Hindlimb muscle (tissue), 1 donor: Measurements from ENCODE around the gene RBP7. TPM values are rescaled to one million over a fixed set of nuclear protein-coding genes. Genes with fewer than 3 reads are reported as not detected.
"Not testable (repeated sequence)": the region's sequence is repeated elsewhere in the genome, so short reads cannot be mapped to it uniquely, and the experiment has no call there.

ENCODE experiments used
- DNase-seq: peaks from one replicate; pipeline ENCODE4 v3.0.0-alpha.2; 2013
- polyA plus RNA-seq: library from polyadenylated mRNA; unstranded; fragments of 120-200 nt; gene quantifications from one replicate; pipeline ENCODE4 v1.2.1, GENCODE V29; 2013; ENCODE audit not compliant: insufficient read length

Gene RBP7
- polyA plus RNA-seq, result 5.7 TPM

DNA sequence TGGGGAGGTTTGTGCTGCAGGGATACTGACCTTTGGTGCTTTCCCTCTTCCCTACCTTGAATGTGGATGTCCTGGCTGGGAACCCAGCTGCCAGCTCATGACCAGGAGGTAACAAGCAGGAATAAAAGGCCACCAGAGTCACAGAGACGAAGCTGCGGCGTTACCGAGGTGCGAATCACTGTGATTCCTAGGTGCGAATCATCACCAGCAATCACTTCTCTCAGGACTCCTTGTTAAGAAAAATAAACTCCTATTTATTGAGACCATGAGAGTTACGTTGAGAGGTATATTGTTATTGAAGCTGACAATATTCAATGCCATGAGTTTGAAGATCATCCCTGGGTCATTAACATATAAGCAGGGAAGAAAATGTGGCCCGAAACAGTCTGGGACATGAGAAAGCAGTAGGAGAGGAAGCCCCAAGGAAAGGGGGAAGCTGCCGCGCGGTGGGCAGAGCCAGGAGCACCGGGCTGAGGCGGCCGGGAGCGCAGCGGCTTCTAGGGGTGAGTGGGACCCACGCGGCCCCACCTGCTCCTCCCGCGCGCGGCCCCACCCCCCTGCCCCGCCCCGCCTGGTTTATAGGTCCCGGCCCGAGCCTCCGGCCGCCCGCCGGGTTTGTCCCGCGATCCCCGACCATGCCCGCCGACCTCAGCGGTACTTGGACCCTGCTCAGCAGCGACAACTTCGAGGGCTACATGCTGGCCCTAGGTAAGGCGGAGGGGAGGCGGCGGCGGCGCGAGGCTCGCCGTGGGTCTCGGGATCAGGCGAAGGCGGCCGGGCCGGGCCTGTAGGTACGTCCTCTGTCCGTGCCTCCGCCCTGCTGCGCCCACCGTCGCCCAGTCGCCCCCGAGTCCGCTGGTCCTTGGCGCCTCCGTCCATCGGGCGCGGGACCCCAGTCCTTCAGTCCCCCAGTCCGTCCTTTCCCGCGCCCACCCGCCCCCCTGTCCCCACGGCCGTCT, at the start of gene RBP7:
RBP7 (plus strand) TSS at position 605 of the 959 bp plus-strand sequence; CDS start at position 636, 31 bp downstream.
- peak; percentile 6 for DNase-seq

DNA sequence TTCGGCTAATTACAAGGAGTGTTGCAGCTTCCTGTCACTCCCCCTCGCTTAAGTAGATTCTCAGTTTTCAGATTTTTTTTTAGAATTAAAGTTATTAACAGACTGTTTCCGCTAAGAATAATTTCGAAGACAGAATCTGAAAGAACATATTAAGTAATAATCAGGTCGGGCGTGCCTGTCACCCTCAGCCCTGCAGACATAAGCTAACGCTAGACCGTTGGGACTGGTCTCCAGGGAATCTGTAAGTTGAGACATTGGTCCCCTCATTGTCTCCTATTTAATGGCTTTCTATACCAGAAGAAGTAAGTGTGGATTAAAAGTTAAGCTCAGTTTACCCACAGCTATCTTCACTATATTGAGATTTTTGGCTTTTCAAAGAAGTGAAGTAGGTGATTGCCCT, 39.3 kb upstream of the RBP7 start:
- no peak for DNase-seq

DNA sequence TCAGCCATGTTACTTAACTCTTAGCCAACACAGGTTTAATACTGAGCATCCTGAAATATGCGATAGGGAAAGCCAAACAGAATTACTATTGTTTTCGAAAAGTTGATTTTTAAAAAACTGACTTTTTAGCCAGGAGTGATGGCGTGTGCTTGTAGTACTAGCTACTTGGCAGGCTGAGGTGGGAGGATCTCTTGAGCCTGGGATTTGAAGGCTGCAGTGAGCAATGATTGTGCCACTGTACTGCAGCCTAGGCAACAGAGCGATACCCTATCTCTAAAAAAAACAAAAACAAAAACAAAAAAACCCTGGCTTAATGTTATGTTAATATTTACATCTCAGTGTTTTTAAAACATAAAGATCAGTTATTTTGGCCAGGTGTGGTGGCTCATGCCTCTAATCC, 37.0 kb upstream of the RBP7 start:
- DNase-seq, result no peak

DNA sequence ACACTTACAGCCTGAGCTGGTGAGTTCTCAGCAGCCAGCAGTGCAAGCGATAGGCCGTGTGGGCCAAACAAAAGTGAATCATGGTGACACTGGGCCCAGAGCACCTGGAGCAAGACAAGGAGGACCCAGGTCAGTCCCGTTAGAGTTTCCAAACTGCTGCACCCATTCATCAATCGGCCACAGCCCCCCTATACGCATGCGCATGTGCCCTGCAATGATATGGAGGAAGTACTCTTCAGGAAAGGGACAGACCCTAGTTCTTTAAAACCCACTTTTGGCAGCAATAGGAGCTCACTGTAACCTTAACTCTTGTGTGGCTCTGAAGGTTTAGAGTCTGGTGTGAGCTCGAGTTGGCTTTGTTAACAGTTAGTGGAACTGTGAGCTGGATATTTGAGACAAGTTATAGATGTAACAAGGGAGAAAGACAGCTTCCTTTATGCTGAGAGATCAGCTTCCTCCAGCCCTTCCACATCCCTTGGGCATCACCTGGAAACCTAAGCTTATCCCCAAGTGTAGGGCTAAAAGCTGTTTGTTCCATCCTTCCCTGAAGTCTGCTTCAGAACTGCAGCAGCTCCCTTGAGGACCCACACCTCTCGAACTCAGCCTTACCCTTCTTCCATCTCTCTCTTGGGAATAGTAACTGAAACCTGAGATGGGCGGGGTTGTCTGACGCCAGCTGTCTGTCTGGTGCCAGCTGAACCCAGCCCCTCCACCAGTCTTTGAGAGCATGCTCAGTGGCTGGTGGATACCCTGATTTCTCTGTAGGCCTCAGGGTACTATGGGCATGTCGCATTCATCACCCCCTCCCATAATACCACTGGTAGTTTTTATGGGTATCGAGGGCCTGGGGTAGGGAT, 36.1 kb upstream of the RBP7 start:
- DNase-seq, result no peak

DNA sequence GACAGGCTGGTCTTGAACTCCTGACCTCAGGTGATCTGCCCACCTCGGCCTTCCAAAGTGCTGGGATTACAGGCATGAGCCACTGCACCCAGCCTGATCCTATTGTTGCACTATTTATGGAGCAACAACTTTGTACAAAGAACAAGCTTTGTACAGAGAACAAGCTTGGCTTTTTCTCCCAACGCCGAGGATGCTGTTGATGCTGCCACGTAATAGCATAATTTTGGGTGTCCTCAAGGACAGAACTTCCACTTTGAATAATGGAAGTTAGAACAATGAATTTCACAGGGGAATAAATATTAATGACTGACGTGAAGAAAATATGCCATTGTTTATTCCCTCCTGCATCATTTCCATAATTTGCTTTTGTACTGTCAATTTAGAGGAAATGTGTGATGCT, 12.8 kb upstream of the RBP7 start:
- DNase-seq, result no peak

DNA sequence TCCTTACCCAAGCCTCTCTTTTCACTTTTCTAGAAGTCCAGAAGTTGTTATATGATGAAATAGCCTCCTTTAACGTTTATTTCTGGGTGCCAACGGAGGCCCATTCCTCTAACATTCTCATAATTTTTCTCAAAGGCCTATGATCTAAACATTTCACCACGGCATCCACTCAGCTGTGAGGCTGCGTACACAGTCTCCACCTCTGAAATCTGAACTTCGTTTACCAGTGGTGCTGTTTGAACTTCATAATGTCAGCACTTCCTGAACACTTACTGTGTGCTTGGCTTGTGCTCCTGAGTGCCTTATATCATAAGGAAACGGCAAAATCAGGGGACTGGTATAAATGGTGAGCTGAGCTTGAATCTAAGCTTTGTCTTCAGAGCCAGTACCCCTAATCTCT, 12.0 kb upstream of the RBP7 start:
- no peak for DNase-seq

DNA sequence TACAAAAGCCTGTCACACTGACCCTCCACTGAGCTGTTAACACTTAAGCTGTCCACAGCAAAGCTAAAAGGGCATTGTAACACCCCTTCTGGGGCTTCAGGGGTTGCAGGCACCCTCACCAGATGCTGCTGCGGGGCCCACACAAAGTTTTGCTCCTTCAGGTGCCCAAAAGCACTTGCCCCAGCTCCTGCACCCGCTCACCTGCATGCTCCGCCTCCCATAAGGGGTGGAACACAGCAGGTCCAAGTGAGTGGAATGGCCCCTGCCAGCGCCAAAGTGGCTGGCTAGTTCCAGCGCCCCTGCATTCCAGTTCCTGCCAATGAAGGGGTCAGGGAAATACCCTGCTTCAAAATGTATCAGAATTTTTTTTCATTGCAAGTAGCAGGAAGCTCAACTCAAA, 7.3 kb upstream of the RBP7 start:
- DNase-seq, result no peak

DNA sequence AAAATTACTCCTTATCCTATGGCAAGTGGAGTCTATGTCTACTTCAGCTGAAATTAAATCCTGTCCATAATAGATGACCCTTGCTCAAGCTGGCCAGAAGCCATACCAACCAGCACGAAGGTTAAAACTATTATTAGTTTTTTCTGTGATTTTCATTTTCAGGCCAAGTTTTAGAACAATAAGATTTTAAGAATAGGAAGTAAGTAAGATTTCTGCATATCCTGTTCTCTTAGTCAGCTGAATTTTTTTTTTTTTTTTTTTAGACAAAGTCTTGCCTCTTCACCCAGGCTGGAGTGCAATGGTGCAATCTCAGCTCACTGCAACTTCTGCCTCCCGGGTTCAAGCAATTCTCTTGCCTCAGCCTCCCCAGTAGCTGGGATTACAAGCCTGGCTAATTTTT, 6.1 kb upstream of the RBP7 start:
- no peak for DNase-seq

DNA sequence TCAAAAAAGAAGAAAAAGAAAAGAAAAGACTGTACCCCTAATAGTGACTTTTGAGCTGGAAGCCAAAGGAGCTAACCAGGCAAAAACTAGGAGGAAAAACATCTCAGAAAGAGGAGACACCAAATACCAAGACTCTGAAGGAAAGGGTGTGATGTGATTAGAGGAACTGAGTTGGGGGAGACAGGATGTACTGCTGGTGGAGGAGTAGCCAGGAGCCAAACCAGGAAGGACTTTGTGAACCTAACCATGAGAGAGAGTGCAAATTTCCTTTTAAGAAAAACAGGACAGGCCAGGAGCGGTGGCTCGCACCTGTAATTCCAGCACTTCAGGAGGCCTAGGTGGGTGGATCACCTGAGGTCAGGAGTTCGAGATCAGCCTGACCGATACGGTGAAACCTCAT, 4.1 kb upstream of the RBP7 start:
- no peak for DNase-seq

DNA sequence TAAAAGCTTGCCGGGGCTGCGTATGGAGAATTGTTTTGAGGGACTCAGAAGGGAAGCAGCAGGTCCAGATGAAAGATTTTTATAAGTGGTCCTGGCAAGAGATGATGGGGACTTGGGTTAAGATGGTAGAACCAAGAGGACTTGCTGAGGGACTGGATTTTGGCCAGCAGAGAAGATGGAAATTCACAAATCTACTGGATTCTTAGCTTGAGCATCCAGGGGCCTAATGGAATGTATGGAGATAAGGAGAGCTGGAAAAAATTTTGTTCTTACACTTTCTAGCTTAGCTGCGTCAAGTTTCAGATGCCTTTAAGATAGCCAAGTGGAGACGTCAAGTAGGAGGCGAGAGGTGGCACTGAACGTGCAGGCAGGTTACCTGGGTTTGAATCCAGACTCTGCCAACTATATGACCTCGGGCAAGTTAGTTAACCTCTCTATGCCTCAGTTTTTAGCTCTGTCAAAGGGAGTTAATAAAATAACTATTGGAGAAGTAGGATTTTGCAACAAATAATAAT, 3.4 kb upstream of the RBP7 start:
- no peak for DNase-seq

DNA sequence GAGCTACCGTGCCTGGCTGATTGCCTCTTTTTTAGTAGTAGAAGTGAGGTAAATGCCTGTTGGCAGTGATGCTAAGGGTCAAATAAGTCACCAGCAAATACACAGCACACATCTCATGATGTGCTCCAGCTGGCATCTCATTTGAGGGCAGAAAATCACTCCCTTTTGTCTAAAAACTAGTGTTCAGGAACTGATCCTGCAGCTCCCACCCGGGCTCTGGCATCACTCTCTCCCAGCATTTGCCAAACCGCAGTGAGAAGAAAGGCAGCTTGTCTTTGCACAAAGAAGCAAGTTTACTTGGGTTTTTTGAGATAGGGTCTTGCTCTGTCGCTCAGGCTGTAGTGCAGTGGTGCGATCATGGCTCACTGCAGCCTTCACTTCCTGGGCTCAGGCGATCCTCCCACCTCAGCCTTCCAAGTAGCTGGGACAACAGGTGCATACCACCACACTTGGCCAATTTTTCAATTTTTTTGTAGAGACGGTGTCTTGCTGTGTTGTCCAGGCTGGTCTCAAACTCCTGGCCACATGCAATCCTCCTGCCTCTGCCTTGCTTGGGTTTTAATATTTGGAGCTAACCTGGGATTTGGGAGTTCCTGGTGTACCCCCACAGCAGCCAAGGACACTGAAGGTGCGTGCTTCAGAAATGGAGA, 4.1 kb downstream of the RBP7 start:
- DNase-seq, result no peak

DNA sequence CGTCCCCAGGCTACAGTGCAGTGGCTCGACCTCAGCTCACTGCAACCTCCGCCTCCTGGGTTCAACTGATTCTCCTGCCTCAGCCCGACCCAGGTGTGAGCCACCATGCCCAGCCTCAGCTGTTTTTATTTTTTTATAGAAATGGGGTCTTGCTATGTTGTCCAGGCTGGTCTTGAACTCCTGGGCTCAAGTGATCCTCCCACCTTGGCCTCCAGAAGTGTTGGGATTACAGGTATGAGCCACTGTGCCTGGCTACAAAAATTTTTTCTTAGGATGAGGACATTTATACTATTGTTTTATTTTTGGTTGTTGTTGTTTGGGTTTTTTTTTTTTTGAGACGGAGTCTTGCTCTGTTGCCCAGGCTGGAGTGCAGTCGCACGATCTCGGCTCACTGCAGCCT, 8.2 kb downstream of the RBP7 start:
- DNase-seq, result not testable (repeated sequence)

DNA sequence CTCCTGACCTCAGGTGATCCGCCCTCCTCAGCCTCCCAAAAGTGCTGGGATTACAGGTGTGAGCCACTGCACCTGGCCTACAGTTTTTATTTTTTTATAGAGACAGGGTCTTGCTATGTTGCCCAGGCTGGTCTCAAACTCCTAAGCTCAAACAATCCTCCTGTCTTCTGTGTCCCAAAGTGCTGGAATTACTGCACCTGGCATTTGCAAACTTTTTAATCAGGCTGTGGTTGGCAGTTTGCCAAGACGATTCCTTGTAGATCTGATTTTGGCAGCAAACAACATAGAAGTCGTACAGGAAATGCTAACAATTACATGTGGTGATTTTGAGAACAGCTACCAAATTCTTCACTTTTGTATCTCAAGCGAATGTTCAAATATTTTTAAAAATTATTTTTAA, 10.1 kb downstream of the RBP7 start:
- peak; percentile 24 for DNase-seq

DNA sequence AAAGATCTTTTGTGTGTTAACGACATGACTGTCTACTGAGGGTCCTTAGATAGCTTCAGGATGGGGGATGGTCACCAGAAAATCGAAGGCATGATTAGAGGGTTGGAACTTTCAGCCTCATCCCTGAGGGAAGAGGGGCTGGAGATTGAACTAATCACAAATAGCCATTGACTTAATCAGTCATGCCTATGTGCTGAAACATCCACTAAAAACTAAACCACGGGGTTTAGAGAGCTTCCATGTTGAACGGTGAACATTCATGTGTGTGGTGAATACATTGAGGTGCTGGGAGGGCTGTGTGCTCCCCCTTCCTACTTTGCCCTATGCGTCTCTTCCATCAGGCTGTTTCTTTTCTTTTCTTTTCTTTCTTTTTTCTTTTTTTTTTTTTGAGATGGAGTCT, 17.0 kb downstream of the RBP7 start:
- no peak for DNase-seq

DNA sequence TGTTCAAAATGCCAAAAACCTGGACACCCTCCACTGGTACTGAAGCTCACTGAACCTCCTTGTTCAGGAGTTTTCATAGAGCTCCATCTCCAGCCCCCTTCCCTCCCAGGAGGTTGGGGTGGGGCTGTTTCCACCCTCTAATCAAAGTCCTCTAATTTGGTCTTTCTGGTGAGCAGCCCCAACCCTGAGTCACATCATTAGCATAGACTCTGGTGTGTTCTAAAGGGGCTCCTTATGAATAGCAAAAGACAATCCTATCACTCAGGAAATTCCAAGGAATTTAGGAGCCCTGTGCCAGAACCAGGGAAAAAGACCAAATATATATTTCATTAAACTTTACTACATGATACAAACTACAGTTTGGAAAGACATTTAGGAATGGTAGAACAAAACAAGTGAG, 22.5 kb downstream of the RBP7 start:
- no peak for DNase-seq

DNA sequence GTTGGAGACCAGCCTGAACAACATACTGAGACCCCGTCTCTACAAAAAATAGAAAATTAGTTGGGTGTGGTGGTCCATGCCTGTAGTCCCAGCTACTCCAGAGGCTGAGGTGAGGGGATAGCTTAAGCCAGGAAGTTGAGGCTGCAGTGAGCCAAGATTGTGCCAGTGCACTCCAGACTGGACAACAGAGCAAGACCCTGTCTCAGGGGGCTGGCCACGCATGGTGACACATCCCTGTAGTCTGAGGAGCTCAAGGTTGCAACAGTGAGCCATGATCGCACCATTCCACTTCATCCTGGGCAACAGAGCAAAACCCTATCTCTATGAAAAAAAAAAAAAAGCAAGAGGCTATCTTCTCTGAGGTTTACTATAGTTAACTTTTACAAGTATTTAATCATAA, 23.1 kb downstream of the RBP7 start:
- DNase-seq, result no peak

DNA sequence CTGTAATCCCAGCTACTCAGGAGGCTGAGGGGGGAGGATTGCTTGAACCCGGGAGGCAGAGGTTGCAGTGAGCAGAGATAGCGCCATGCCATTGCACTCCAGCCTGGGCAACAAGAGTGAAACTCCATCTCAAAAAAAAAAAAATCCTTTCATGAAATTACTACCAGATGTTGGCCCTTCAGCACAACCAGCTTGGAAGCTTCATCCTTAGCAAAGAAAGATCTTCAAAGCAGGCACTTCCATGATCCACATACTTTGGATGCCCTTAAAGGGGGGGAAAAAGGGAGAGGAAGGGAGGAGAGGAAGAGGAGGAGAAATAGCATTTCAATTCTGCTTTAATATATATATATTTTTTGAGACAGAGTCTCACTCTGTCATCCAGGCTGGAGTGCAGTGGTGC, 23.6 kb downstream of the RBP7 start:
- DNase-seq, result peak; percentile 1

DNA sequence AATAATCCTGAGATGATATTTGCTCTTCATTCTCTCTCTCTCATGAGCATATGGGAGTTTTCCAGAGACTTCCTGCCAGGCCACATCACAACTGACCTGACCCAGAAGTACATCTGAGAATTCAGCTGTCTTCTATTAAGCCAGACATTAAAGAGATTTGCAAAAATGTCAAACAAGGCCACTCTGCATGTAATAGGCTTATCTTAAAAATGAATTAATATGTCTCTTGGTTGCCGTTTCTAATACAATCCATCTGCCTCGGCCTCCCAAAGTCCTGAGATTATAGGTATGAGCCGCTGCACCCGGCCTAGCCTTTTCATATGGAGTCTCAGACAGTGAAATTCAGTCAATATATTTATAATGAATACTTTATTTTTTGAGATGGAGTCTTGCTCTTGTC, 25.0 kb downstream of the RBP7 start:
- not testable (repeated sequence) for DNase-seq

DNA sequence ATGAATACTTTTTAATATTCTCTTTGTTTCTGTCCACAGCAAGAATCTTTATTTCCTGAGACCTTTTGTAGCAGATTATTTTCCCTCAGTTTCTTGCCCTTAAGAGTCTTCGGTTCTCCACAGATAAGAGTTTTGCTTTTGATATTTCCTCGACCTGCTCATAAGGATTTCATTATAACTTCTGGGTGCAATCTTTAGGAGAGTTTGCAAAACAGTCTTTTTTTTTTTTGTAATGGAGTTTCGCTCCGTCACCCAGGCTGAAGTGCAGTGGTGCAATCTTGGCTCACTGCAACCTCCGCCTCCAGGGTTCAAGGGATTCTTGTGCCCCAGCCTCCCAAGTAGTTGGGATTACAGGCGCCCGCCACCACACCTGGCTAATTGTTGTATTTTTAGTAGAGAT, 25.6 kb downstream of the RBP7 start:
- no peak for DNase-seq

DNA sequence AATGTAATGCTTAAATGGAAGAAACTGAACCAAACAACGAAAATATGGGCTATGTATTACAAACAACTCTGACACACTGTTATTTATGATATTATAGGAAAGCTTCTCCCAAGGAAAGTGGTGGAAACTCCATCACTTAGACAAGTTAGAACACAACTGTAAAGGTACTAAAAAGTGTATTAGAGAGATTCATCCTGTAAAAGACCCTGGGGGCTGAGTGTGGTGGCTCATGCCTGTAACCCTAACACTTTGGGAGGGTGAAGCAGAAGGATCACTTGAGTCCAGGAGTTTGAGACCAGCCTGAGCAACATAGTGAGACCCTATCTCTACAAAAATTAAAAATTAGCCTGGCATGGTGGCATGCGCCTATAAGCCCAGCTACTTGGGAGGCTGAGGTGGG, 28.3 kb downstream of the RBP7 start:
- no peak for DNase-seq

DNA sequence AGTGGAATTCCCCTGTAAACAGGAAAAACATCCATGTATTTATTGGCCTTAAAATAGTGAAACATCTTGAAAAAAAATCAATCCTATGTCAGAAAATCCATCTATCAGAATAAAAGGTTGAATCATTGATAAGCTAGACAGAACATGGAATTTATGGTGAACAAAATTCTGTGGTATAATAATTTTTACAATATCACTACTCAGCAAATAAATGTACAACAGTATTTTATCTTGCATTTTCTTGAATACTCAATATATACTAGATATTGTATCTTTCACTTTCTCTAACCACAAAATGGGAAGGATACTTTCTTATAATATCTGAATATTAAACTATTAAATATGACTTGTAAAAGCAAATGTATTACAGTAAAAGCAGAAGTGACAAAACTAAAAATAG, 30.0 kb downstream of the RBP7 start:
- no peak for DNase-seq

DNA sequence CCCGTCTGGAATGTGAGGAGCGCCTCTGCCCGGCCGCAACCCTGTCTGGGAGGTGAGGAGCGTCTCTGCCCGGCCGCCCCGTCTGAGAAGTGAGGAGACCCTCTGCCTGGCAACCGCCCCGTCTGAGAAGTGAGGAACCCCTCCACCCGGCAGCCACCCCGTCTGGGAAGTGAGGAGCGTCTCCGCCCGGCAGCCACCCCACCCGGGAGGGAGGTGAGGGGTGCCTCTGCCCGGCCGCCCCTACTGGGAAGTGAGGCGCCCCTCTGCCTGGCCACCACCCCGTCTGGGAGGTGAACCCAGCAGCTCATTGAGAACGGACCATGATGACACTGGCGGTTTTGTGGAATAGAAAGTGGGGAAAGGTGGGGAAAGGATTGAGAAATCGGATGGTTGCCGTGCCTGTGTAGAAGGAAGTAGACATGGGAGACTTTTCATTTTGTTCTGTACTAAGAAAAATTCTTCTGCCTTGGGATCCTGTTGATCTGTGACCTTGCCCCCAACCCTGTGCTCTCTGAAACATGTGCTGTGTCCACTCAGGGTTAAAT, 32.0 kb downstream of the RBP7 start:
- DNase-seq, result not testable (repeated sequence)

DNA sequence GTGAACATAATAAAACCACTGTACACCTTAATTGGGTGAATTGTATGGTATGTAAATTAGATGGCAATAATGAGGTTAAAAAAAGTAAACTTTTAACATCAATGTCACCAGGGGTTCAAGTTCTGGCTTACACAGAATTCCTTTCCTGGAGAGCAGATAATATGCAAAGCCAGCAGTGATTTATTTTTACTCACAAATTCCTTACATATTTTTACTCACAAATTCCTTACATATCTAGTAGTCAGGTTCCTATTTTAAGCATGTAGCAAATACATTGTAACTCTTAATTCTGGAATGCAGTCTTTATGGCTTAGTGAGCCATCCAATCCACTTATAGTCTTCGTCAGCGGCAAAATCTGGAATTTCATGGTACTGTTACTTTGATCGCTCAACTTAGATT, 34.4 kb downstream of the RBP7 start:
- DNase-seq, result no peak
